ENCODE measurements around the gene COL20A1.

Gene COL20A1

DNA sequence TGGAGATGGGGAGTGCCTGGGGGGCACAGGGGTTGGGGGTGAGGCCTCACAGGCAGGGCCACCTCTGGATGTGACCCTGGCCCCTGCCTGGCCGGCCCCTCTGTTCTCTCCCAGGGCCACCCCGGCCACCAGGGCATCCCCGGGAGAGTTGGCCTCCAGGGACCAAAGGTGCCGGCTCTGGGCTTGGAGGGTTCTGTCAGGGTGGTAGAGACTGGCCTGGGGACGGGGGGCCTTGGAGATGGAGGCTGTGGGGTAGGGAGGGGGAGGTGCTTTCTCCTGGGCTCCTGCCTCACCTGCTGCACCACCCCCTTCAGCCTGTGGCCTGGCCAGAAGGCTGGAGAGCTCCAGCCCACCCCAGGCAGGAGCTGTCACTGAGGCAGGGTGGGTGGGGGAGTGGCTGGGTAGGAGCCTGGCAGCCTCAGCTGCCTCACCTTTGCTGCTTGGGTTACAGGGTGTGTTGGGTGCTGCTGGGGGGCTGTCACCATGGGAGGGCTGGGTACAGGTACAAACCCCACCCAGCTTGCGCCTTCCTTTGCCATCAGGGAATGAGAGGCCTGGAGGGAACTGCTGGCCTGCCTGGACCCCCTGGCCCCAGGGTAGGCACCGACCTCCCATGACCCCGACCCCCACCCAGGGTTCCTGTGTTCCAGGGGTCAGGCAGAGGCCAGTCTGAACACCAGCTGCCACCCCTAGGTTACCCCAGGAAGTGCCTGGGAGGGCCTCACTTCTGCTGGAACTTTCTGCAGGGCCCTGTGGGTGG, 32.7 kb downstream of the COL20A1 start:
- no peak for TF ChIP-seq ZFX (IDR thresholded peaks at IDR 0.05)
- TF ChIP-seq, protein P1, sequence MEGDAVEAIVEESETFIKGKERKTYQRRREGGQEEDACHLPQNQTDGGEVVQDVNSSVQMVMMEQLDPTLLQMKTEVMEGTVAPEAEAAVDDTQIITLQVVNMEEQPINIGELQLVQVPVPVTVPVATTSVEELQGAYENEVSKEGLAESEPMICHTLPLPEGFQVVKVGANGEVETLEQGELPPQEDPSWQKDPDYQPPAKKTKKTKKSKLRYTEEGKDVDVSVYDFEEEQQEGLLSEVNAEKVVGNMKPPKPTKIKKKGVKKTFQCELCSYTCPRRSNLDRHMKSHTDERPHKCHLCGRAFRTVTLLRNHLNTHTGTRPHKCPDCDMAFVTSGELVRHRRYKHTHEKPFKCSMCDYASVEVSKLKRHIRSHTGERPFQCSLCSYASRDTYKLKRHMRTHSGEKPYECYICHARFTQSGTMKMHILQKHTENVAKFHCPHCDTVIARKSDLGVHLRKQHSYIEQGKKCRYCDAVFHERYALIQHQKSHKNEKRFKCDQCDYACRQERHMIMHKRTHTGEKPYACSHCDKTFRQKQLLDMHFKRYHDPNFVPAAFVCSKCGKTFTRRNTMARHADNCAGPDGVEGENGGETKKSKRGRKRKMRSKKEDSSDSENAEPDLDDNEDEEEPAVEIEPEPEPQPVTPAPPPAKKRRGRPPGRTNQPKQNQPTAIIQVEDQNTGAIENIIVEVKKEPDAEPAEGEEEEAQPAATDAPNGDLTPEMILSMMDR (conservative IDR thresholded peaks at IDR 0.05) = no peak
- H3K27ac ChIP-seq = no peak overlapping the region

DNA sequence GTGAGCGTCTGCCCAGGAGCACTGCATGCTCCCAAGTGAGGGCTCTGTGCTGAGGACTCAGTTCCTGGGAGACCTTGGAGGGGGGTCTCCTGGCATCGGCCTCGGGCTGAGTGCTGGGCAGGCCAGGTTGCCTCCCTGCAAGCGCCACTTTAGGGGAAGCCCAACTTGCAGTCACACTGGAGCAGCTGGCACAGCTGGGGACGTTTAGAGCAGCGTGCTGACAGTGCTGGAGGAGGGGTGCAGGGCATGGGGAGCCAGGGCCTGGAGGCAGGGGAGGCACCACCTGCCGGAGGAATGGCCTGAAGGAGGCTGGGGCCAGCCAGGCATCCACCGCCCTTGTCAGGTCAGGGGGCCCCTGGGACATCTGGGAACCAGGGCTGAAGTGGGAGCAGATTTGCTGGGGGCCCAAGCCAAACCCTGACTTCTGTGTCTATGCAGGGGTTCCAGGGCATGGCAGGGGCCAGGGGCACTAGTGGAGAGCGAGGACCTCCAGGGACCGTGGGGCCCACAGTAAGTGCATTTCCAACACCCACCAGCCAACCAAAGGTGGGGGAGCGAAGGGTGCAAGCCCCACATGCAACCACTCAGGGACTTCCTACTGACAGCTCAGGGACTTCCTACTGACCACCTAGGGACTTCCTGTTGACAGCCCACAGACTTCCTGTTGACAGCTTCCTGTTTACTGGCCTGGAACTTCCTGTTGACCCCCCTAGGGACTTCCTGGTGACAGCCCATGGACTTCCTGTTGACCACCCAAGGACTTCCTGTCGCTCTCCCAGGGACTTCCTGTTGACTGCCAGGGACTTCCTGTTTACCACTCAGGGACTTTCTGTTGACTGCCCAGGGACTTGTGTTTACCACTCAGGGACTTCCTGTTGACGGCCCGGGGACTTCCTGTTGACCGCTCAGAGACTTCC, 33.6 kb downstream of the COL20A1 start:
- no peak for TF ChIP-seq ZFX (IDR thresholded peaks at IDR 0.05)
- TF ChIP-seq, protein P1 (conservative IDR thresholded peaks at IDR 0.05) = no peak
- no peak overlapping the region for H3K27ac ChIP-seq

DNA sequence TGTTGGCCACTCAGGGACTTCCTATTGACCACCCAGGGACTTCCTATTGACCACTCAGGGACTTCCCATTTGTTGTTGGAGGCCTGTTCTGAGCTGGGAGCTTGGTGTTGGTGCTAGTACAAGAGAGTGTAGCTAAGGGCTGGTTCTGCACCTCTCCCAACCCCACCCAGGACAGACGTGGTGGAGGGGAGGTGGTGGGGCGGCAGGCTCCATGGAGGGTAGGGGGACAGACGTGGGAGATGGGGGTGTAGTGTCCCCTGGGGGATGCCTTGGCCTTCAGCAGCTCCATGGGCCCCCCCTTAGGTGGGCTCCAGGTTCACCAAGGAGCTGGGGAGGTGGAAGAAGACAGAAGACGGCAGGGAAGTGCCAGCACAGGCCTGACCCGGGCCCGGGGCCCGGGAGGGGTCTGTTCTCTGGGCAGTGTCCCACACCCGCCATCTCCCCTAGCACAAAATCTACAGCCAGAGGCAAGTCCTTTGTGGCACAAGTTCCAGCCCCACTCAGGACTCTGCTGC, 34.3 kb downstream of the COL20A1 start:
- TF ChIP-seq, protein P1 (conservative IDR thresholded peaks at IDR 0.05) = no peak
- H3K27ac ChIP-seq = no peak overlapping the region

DNA sequence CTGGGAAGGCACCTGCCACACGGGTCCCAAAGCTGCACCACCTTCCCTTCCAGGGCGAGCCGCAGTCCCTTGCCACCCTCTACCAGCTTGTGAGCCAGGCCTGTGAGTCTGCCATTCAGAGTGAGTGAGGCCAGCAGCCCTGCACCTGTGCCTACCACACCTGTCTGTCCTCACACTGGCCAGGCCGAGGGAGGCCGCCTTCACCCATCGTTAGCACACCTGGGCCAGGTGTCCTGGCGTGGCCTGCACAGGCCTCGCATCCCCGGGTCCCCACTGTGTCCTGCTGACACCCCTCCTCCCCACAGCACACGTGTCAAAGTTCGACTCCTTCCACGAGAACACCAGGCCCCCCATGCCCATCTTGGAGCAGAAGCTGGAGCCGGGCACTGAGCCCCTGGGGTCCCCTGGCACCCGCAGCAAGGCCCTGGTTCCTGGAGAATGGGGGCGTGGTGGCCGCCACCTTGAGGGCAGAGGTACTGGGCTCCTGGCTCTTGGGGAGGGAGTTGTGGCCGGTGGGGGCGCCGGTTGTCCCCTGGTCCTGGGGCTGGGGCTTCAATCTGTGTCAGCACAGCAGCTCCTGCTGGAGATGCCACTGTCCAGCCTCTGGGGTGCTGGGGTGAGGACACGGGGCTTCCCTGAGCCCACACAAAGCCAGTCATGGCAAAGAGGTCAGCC, 35.2 kb downstream of the COL20A1 start:
- TF ChIP-seq, protein P1 (conservative IDR thresholded peaks at IDR 0.05) = no peak
- no peak for TF ChIP-seq ZFX (IDR thresholded peaks at IDR 0.05)
- H3K27ac ChIP-seq = no peak overlapping the region

DNA sequence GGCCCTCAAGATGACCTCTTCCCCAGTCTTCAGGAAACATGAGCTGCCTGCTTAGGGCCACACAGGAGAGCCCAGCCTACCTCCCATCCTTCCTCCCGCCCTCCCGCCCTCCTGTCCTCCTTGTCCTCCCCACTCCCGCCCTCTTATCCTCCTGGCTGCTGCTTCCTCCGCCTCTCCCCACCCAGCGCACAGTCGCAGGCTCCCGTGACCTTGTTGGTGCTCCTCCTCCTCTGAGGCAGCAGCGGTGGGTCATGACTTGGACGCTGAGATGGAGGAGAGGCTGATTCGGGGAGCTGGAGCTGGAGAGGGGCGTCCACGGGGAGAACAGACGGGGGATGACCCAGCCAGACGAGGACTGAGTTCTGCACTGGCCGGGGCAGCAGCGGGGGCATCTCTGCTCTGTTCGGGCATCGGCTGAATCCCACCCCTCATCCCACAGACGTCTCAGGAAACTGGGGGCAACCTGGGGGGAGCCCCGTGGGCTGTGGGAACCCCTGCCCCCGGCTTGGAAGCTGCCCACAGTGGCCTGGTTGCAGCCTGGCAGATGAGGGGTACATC, 35.8 kb downstream of the COL20A1 start:
- TF ChIP-seq, protein P1 (conservative IDR thresholded peaks at IDR 0.05) = no peak
- TF ChIP-seq ZFX (IDR thresholded peaks at IDR 0.05) = no peak
- H3K27ac ChIP-seq = no peak overlapping the region

DNA sequence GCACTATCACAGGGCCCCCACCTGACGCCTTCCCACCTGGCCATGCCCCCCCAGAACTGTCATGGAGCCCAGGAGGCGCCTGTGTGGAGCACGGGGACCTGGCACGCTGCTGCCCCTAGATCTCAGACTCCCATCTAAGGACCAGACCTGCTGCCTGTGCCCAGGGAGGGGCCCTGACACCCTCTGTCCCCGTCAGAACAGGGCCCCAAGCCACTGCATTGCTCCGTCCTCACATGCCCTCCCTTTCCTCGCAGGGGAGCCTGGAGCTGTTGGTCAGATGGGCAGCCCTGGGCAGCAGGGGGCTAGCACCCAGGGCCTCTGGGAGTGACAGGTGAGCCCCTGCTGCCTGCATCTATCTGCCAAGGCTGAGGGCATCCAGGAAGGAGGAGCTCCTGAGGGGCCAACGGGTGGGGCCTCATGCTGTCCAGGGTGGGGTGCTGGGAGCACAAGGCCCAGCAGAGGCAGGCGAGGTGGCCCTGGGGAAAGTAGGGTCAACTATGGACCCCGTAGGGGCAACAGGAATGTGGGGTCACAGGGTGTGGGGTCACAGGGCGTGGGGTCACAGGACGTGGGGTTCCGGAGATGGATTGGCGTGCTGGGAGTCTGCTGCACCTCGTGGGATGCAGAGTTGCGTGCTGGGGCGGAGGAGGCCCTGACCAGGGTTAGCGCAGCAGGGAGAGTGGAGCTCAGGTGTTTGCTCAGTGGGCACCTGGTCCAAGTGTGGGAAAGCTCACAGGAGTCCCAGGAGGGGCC, 36.5 kb downstream of the COL20A1 start:
- no peak overlapping the region for H3K27ac ChIP-seq
- TF ChIP-seq, protein P1 (conservative IDR thresholded peaks at IDR 0.05) = no peak
- no peak for TF ChIP-seq ZFX (IDR thresholded peaks at IDR 0.05)
